NCI-H1048 (cell line): Measurements from ENCODE around the gene DFFA.
"Not testable (repeated sequence)": the region's sequence is repeated elsewhere in the genome, so short reads cannot be mapped to it uniquely, and the experiment has no call there.

Experiments used
- DNase-seq: peaks from one replicate; lab custom pipeline; 2025; lab: John Stamatoyannopoulos, UW

The DFFA gene

DNA sequence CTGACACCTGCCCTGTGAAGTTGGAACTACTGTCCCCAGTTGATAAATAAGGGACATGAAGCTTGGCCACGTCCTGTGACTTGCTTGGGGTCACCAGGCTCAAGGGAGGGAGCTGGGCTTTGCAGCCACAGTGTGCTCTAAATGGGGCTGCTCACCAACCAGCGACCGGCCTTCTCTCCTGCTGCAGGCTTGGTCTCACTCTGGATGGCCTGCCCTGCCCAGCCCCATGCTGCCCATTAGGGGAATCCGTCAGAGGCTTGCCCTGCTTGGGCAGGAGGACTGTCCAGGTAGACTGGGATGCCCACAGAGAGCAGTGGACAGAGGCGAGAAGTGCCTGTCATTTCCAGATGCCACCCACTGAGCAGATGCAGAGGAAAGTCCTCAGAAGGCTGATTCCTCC is 43.3 kb downstream of the DFFA start:
- DNase-seq: no peak

DNA sequence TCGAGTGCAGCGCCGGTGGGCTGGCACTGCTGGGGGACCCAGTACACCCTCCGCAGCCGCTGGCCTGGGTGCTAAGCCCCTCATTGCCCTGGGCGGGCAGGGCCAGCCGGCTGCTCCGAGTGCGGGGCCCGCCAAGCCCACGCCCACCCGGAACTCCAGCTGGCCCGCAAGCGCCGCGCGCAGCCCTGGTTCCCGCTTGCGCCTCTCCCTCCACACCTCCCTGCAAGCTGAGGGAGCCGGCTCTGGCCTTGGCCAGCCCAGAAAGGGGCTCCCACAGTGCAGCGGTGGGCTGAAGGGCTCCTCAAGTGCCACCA is 45.8 kb downstream of the DFFA start:
- DNase-seq: not testable (repeated sequence)

GRCh38 chr1:10425826-10426534 is 46.3 kb downstream of the DFFA start:
- not testable (repeated sequence) for DNase-seq

DNA sequence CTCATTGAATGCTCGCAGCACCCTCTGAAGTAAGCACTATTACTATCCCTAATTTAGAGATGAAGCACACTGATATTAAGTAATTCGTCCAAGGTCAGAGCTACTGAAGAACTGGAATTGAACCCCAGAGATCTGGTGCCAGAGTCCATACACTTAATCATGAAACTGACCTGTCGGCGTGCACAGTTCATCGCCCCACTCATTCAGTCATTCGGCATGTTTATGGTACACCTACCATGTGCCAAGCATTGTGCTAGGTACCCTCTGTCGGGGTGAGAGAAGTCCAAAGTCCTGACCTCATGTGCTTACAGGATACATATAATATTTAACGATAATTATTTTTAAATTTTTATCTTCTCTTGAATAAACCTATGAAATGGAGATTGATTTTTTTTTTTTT is 47.7 kb downstream of the DFFA start:
- no peak for DNase-seq

DNA sequence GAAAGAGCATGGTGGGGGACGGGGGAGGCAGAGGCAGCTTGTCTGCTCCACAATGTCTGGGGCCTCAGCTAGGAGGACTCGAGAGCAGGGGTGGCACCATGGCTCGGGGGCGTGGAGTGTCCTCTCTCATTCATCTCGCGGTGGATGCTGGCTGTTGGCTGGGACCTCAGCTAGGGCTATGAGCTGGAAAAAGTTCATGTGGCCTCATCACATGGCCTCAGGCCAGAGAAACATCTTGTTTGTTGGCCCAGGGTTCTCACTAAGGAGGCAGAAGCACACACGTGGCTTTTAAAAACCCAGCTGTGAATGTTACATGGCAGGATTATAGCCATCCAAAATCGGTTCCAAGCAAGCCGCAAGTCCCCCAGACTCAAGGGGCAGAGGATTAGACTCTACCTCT is 48.3 kb downstream of the DFFA start:
- no peak for DNase-seq

GRCh38 chr1:10421637-10422036 is 50.7 kb downstream of the DFFA start:
- no peak for DNase-seq

- DNase-seq: no peak
Observed at GRCh38 chr1:10419351-10419750, 53.0 kb downstream of the DFFA start.

DNA sequence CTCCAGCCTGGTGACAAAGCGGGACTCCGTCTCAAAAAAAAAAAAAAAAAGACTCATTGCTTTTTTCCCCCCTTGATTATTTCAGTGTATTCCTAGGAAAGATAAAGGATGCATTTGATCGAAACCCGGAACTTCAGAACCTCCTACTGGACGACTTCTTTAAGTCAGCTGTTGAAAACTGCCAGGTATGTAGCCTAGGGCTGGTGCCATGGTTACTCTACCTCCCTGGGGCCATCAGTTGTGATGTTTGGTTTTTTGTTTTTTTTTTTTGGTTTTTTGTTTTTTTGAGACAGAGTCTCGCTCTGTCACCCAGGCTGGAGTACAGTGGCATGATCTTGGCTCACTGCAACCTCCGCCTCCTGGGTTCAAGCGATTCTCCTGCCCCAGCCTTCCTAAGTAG is 53.6 kb downstream of the DFFA start:
- DNase-seq: not testable (repeated sequence)

GRCh38 chr1:10415967-10416366 is 56.4 kb downstream of the DFFA start:
- DNase-seq: not testable (repeated sequence)

- DNase-seq: no peak
Observed at GRCh38 chr1:10415211-10415930, 57.0 kb downstream of the DFFA start.

- no peak for DNase-seq
Observed at GRCh38 chr1:10407201-10407600, 65.1 kb downstream of the DFFA start.
